CD4-positive, alpha-beta T cell treated with Interferon alpha-2 for 1 hour (primary cell): ENCODE results near the gene GGT1.
"Not testable (repeated sequence)": the region's sequence is repeated elsewhere in the genome, so short reads cannot be mapped to it uniquely, and the experiment has no call there.

Source experiments
- DNase-seq, 2 donors: peaks; one replicate each; pipeline ENCODE4 v3.0.0-alpha.2; 2020 to 2022

GGT1 gene

GRCh38 chr22:24584166-24584790 is 18.7 kb upstream of the GGT1 start:
- no peak for DNase-seq

DNA sequence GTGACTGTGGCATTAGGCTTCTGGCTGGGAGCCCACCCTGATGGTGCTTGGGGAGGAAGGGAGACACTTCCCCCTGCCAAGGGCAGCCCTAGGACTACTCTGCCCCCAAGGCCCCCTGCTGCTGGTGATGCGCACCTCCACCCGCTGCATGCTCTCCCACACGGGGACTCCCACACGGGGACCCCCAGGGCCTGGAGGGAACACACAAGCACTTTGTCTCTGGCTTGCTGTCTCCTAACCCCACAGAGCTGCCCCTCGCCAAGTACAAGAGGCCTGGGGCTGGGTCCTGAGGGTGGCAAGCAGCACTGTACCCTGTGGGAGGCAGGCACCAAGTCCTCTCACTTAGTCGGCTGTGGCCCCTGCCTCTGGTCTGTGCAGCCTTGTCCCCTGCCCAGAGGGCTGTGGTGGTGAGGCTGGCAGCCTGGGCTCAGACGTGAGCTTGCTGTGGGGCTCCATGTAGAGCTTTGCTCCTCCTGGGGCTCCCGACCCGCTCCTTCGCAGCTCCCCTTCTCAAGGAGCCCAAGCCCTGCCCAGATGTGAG is 18.1 kb upstream of the GGT1 start:
- no peak for DNase-seq

DNA sequence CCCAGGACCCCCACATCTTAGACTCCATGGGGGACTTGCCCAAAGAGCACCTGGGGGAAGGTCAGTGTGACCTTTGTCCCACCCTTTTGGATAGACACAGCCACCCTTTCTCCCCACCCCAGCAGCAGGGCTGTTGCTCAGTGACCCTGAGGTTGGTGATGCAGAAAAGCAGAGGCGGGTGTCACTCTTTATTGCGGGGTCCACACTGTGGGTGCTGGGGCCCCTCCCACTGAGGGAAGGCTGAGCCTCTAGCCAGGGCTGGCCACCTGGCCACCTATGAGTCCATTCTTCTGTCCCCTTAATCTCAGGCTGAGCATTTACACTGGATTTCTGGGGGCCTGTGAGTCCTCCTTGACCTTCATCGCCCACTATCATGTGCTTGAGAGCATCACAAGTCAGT is 17.5 kb upstream of the GGT1 start:
- no peak for DNase-seq

GRCh38 chr22:24585927-24586546 is 17.0 kb upstream of the GGT1 start:
- no peak for DNase-seq

- no peak for DNase-seq
Measured at GRCh38 chr22:24587251-24587650, 15.7 kb upstream of the GGT1 start.

- no peak for DNase-seq
Measured at GRCh38 chr22:24587948-24588347, 15.0 kb upstream of the GGT1 start.

GRCh38 chr22:24588381-24588756 is 14.6 kb upstream of the GGT1 start:
- DNase-seq = no peak

- DNase-seq = no peak
Measured at GRCh38 chr22:24588757-24589481, 14.1 kb upstream of the GGT1 start.

- DNase-seq = no peak
Measured at GRCh38 chr22:24589518-24590030, 13.4 kb upstream of the GGT1 start.

DNA sequence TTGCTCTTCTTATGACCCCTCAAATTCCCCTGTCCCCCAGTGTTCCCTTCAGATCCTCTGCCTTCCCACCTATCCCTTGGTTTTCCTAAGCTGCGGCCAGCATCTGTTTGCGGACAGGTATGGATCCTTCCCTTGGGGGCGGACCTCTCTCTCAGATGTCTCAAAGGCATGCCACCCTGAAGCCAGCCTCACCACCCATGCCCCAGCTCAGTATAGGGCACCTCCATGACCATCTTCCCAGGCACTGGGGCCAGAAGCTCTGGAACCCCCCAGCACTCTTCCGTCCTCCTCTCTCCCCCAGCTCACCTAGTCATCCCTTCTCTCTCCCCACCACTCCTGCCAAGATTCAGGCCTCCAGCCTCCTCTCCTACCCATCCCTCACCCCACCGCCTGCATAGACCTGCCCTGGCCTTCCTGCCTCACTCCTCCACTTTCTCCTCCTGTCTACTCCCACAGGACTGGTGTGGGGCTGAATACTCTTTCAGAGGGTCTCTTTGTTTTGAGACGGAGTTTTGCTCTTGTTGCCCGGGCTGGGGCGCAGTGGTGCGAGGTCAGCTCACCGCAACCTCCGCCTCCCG is 12.3 kb upstream of the GGT1 start:
- DNase-seq = no peak

DNA sequence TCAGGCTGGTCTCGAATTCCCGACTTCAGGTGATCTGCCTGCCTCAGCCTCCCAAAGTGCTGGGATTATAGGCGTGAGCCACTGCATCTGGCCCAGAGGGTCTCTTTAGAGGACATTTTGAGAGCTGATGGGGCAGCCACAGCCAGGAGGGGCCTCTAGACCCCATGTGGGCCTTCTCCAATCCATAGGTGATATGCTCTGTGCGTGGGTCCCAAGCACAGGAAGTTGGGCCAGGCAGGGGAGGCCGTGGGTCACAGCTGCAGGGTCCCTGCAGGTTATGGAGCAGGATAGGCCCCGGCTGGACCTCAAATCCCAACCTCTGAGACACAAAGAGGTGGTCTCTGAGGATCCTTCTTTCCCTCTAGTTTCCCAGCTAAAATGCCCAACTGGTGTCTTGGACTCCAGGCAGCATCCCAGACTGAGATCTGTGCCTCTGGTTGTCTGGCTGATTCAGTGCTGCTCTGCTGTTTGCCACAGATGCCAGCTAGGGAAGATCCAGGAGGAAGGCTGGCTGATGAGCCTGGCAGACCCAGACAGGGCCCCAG is 11.6 kb upstream of the GGT1 start:
- no peak for DNase-seq

DNA sequence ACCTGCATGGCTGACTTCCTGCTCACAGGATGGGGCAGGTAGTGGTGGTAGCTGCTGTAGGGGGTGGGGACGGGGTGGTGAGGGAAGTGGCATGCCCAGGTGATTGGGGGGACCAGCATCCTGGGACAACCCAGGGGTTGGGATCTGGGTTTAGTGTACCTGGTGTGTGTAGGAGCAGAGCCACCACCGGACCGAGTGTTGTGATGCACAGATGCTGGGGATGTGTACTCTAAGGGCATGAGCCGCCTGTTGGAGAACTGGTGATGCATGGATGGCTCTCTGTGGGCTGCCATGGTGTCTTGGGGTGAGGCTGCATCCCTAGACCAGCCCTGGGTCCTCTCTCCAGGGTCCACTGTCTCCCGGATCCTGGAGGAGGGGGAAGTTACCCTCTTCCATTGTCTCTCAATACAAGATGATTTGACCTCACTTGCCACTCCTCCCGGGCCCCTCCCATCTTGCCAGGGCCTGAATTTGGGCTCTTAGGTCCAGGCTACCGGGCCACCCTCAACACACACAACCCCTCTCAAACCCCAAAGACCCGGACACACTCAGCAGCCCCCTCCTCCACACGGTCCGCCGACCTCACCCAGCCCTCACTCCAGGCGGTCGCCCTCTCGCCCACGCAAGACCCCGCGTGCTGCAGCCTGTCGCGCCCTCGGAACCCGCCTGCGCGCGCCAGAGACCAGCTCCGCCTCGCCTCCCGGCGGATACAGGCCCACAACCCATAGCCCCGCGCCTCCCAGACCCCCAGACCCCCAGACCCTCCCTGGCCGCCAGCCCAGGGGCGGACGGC is 10.7 kb upstream of the GGT1 start:
- DNase-seq = no peak

DNA sequence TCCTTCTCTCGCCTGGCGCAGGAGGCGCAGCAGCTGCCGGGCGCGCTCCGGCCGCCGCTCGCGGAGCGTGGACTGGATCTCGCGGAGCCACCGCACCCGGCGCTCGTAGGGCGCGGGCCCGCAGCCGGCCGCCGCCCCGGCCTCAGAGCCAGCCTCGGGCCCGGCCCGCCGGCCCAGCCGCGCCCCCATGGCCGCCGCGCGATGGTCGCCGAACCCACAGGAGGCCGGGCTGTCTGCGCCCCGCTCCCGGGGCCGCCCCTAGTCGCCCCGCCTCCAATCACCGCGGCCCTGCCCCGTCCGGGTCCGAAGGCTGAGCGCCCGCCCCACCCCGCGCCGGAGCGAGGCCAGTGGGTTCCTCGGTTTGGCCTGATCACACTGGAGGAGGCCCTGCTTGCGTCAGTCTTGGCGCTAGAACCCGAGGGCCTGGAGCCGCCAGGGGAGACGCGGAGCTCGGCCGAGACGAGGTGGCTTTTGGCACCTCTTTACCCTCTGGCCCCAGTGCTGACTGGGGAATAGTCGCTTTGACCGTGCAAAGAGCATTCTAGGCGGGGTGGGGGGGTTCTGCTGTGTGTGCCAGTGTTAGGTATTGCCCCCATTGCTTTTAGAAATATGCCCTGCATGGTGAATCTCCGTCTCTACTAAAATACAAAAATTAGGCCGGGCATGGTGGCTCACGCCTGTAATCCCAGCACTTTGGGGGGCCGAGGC is 10.0 kb upstream of the GGT1 start, which contains the start of gene LRRC75B:
LRRC75B (minus strand) TSS at position 223 of the 708 bp plus-strand sequence; CDS start at position 189, 34 bp downstream.
- peak; percentile 26 to 28 for DNase-seq

DNA sequence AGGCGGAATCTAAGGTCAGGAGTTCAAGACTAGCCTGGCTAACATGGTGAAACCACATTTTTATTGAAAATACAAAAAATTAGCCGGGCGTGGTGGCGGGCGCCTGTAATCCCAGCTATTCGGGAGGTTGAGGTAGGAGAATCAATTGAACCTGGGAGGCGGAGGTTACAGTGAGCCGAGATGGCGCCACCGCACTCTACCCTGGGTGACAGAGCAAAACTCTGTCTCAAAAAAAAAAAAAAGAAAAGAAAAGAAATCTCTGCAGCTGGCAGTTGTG is 9.5 kb upstream of the GGT1 start:
- DNase-seq = not testable (repeated sequence)

DNA sequence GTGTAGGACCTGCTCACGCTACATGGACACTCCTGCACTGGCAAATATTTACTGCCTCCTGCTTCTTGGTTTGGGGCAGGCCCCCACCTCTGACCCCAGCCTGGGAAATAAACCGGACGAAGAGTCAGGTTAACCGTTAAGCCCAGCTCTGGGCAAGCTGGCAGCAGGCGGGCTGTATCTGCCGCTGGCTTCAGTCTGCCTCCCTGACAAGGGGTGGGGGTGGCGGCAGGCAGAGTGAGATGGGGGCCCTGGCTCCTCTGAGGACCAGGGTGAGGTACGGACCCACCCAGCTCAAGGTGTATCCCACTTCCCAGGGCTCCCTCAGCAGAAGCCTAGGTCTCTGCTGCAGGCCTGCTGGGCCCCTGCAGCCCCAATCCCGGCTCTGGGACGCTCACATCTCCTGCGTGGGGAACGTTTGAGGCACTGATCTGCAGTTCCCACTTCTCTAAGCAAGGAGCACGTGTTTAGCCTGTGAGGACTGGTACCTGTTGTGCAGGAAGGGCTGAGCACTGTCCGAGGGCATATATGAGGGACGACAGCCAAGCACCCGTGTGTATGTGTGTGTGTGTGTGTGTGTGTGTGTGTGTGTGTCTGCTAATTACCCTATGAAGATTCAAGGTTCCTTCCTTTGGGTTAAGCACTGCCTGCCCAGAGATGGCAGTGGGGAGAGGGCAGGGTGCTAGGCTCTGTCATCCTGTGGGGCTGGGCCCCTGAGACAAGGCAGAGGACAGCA is 9.0 kb upstream of the GGT1 start:
- no peak for DNase-seq

DNA sequence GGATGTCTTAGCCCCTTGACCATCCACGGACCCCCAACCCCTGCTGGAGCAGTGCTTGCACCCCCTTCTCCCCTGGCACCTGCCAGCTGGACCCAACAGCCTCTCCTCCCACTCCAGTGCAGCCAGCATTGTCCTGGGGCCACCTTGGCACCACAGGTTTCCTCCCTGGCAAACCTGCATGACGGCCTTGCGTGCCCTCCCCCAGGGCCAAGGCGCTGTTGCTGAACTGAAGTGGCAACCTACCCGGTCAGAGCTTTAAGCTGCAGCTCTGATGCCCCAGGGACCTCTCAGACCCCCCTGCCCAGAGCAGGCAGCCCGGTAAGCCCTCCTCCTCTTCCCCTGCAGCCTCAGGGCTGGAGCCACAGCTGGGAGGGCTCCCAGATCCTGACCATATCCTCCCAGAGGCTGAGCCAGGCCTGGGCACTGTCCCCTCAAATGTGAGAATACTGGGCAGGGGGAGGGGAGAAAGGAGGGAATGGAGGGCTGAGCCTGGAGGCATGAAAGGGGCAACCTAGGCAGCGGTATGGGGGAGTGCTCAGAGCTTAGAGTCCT is 8.3 kb upstream of the GGT1 start:
- no peak for DNase-seq

GRCh38 chr22:24595228-24595627 is 7.8 kb upstream of the GGT1 start:
- no peak for DNase-seq

- no peak for DNase-seq
Measured at GRCh38 chr22:24595863-24596262, 7.1 kb upstream of the GGT1 start.

DNA sequence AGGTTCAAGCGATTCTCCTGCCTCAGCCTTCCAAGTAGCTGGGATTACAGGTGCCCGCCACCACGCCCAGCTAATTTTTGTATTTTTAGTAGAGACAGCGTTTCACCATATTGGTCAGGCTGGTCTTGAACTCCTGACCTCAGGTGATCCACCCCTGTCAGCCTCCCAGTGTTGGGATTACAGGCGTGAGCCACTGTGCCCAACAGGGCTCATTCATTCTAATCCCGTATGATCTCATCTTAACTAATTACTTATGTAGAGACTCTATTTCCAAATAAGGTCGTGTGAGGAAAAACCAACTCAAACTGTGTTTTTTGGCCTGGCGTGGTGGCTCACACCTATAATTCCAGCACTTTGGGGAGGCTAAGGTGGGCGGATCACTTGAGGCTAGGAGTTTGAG is 5.9 kb upstream of the GGT1 start:
- not testable (repeated sequence) for DNase-seq

DNA sequence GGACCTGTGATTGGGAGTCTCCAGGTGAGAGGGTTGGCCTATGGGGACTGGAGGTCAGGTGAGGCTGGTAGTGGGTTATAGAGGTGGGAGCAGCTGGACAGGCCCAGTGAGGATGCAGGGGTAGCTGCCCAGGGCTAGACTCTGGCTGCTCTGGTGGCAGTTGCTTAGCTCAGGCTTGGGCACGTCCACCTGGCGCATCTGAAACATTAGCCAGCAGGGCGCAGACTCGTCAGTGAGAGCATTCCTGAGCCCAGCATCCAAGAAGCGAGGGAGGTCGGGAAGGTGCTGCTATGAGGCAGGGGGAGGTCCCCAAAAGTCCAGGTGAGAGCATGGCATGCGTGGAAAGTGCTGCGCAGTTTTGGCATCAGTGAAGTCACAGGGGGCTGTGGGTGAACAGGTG is 3.5 kb upstream of the GGT1 start:
- DNase-seq = no peak
